Spleen (tissue), 11 donors: ENCODE results near the gene KIAA0753. TPM values are rescaled to one million over a fixed set of nuclear protein-coding genes. Genes with fewer than 3 reads are reported as not detected.

ENCODE experiments used
- DNase-seq: peaks from one replicate; pipeline ENCODE4 v3.0.0-alpha.2; 2020
- H3K27ac ChIP-seq, 8 donors: fragments of 200-600 bp; sonication (generic) in 7 of 8; 1 replicate in 4 of 8; 2 replicates in 4 of 8; pipeline versions ENCODE4 v1.5.0 to v1.8.0; 2016 to 2021; ENCODE audit warnings: inconsistent platforms in 4 of 8, mild to moderate bottlenecking in 4 of 8, moderate library complexity in 1 of 8
- H3K27me3 ChIP-seq, 7 donors: fragments of 200-600 bp; sonication (generic) in 6 of 7; replicated peaks in 1 of 7; 1 replicate in 4 of 7; 2 replicates in 3 of 7; pipeline versions ENCODE4 v1.5.0 to v1.8.0; 2016 to 2021; ENCODE audit warnings: inconsistent platforms in 3 of 7, mild to moderate bottlenecking in 1 of 7
- H3K36me3 ChIP-seq, 6 donors: fragments of 200-600 bp; sonication (generic) in 5 of 6; 1 replicate in 4 of 6; 2 replicates in 2 of 6; pipeline versions ENCODE4 v1.5.0 to v1.8.0; 2016 to 2021; ENCODE audit warnings: inconsistent platforms in 2 of 6
- H3K4me1 ChIP-seq, 6 donors: fragments of 200-600 bp; sonication (generic) in 5 of 6; 1 replicate in 3 of 6; 2 replicates in 3 of 6; pipeline versions ENCODE4 v1.5.0 to v1.8.0; 2016 to 2021; ENCODE audit warnings: inconsistent platforms in 3 of 6
- H3K4me3 ChIP-seq, 8 donors: fragments of 200-600 bp; sonication (generic) in 7 of 8; 1 replicate in 4 of 8; 2 replicates in 4 of 8; pipeline versions ENCODE4 v1.5.0 to v1.8.0; 2016 to 2021; ENCODE audit warnings: inconsistent platforms in 4 of 8, mild to moderate bottlenecking in 4 of 8, moderate library complexity in 2 of 8
- H3K9me3 ChIP-seq, 8 donors: fragments of 200-600 bp; sonication (generic) in 7 of 8; 1 replicate in 4 of 8; 2 replicates in 4 of 8; pipeline versions ENCODE4 v1.5.0 to v1.8.0; 2016 to 2021; ENCODE audit warnings: inconsistent platforms in 4 of 8
- CTCF ChIP-seq, 11 experiments: fragments of 200-600 bp in 7 of 11; fragments of 450-650 bp in 4 of 11; sonication (generic) in 4 of 11; IDR thresholded peaks in 8 of 11; conservative IDR thresholded peaks in 3 of 11; 1 replicate in 7 of 11; 2 replicates in 4 of 11; pipeline versions ENCODE4 v1.4.0 to v1.8.0; 2016 to 2021; ENCODE audit warnings: antibody characterized with exemption in 11 of 11, inconsistent platforms in 4 of 11, mild to moderate bottlenecking in 1 of 11
- POLR2A ChIP-seq, 3 donors: fragments of 450-650 bp; IDR thresholded peaks; one replicate each; pipeline ENCODE4 v1.5.1; 2017; ENCODE audit warnings: antibody characterized with exemption in 3 of 3, mild to moderate bottlenecking in 1 of 3
- POLR2AphosphoS5 ChIP-seq, 3 donors: sonication (generic); formaldehyde crosslinking; IDR thresholded peaks; one replicate each; pipeline ENCODE4 v1.5.1; 2017; ENCODE audit warnings: antibody characterized with exemption in 3 of 3
- WGBS, 5 donors: extraction: QIAGEN DNeasy Blood & Tissue Kit in 3 of 5; methylation state at CpG; one replicate each; pipeline versions ENCODE4 v1.1.5 to v1.1.7; 2013 to 2018; 5-methylcytosine and 5-hydroxymethylcytosine counted together
- intact Hi-C: fragments of 100-400 bp; cut with DNase I; formaldehyde crosslinking; loops from one replicate; pipeline ENCODE4 v1.15.0; 2023; ENCODE audit warnings: low total_unique reads
- polyA plus RNA-seq, 3 donors: library from polyadenylated mRNA; stranded (reverse); fragments of 200-250 nt; gene quantifications; one replicate each; pipeline ENCODE4 v1.2.1, GENCODE V29; 2013
- total RNA-seq, 7 donors: library from RNA; depleted of rRNA in 3 of 7; stranded (reverse); fragments of >200 nt in 3 of 7; fragmentation: NEBNext Ultra II Directional in 4 of 7; extraction: Animal tissue kit (Norgen Biotek cat#: 25700) in 4 of 7; gene quantifications; one replicate each; pipeline versions ENCODE4 v1.1.0 to v1.2.1, GENCODE V29; 2016 to 2021
- donor health status: healthy with polysubstance abuse.
- donor health status: DM: no; HTN: no; CAD: no; lungs with moderate emphysema.
- donor health status: DM: no; HTN: no; CAD: no.
- donor health status: Bipolar disorder and iron deficiency.
- donor health status: healthy.
- donor health status: DM: no; HTN: no; CAD: no.
- donor health status: DM: yes; HTN: yes; CAD: no.

Gene KIAA0753
- total and polyA plus RNA-seq, 10 donors: 4.2 to 21.8 (median 17.6) TPM

DNA sequence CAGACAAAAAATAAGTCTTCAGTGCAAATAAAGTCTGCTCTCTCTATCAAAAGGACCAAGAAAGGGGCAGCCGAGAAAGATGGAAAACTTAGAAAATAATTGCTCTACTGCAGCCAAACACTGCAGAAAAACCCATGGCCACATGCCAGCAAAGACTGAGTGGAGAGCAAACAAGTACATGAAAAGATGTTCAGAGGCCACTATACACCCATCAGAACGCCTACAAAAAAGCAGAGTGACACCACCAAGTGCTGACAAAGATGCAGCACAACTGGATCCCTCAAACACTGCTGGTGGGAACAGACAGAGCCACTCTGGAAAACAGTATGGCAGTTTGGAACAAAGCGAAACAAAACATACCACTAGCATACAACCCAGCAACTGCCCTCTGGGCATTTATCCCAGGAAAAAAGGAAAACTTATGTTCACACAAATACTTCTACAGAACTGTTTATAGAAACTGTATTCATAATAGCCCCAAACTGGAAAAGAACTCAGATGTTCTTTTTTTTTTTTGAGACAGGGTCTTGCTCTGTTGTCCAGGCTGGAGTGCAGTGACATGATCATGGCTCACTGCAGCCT lies 36.7 kb downstream of the KIAA0753 start:
- Histone ChIP-seq H3K4me1 (peaks cover 15 to 45% (median 28%) of the 10 kb centered on the region in 6 donors), H3K36me3 (peaks cover 0 to 89% (median 39%) of the 10 kb centered on the region in 6 donors), H3K27me3 (no peaks in the 10 kb centered on the region), H3K9me3 (no peaks in the 10 kb centered on the region), H3K4me3 (no peak overlapping the region), H3K27ac (peak overlapping the region in 4 of 8 donors; percentile 5 to 46 (median 22))
- intact Hi-C loops: no loop called here
- TF ChIP-seq POLR2A (IDR thresholded peaks at IDR 0.05): no peak
- no peak for TF ChIP-seq CTCF (IDR thresholded peaks at IDR 0.05 in 8 of 11, conservative IDR thresholded peaks at IDR 0.05 in 3 of 11)
- TF ChIP-seq POLR2AphosphoS5 (IDR thresholded peaks at IDR 0.05): no peak
- no peak for DNase-seq
- 66 to 86% (median 78%) methylated on average over 3 of the region's 3 CpGs for WGBS, 5 donors

GRCh38 chr17:6602141-6602540 lies 38.4 kb downstream of the KIAA0753 start:
- Histone ChIP-seq H3K27ac (peak overlapping the region in 4 of 8 donors; percentile 5 to 46 (median 23)), H3K27me3 (no peaks in the 10 kb centered on the region), H3K36me3 (peaks cover 0 to 86% (median 28%) of the 10 kb centered on the region in 6 donors), H3K4me3 (no peak overlapping the region), H3K4me1 (peaks cover 24 to 61% (median 43%) of the 10 kb centered on the region in 6 donors), H3K9me3 (no peaks in the 10 kb centered on the region)
- TF ChIP-seq POLR2A (IDR thresholded peaks at IDR 0.05): no peak
- no peak for TF ChIP-seq POLR2AphosphoS5 (IDR thresholded peaks at IDR 0.05)
- TF ChIP-seq CTCF (IDR thresholded peaks at IDR 0.05 in 8 of 11, conservative IDR thresholded peaks at IDR 0.05 in 3 of 11): no peak
- DNase-seq: no peak
- WGBS, 5 donors: 79 to 86% (median 85%) methylated on average over 2 of the region's 2 CpGs
- intact Hi-C loops: no loop called here

DNA sequence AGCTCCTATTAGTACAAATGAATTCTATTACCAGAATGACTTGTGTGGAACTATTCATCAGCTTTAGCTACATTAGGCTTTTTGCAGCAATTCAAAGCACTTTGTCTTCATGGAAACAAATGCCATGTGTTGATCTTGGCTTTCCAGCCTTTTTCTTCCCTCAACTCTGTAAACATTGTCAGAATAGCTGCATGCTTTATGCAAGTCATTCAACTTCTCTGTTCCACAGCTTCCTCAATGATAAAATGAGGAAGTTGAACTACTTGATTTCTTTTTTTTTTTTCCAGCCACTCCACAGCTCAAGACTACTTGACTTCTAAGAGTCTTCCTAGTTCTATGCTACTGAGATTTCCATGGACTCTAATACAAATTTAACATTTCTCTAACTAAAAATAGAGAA lies 41.1 kb downstream of the KIAA0753 start:
- peak overlapping the region; percentile 33 to 82 (median 66) for H3K27ac ChIP-seq
- H3K4me1 ChIP-seq: peaks cover 24 to 85% (median 54%) of the 10 kb centered on the region in 6 donors

More for the DNA sequence above, 41.1 kb downstream of the KIAA0753 start:
- Histone ChIP-seq H3K36me3 (peaks cover 0 to 86% (median 24%) of the 10 kb centered on the region in 6 donors), H3K27me3 (no peaks in the 10 kb centered on the region), H3K9me3 (no peaks in the 10 kb centered on the region), H3K4me3 (peak overlapping the region in 1 of 8 donors; percentile 16)
- TF ChIP-seq POLR2A (IDR thresholded peaks at IDR 0.05) (no peak), CTCF (IDR thresholded peaks at IDR 0.05 in 8 of 11, conservative IDR thresholded peaks at IDR 0.05 in 3 of 11) (no peak), POLR2AphosphoS5 (IDR thresholded peaks at IDR 0.05) (no peak)
- DNase-seq: no peak
- intact Hi-C loops: no loop called here
